K562 (cell line): Measurements from ENCODE around the gene TM7SF2. TPM values are rescaled to one million over a fixed set of nuclear protein-coding genes. Genes with fewer than 3 reads are reported as not detected.
A peak's percentile ranks its signal among the peaks of the same experiment; 100 is the strongest.

Experiments
- ARID1B ChIP-seq: fragments of 450-650 bp; IDR thresholded peaks from 2 replicates; pipeline ENCODE4 v1.6.1; 2016; ENCODE audit warnings: antibody characterized with exemption, mild to moderate bottlenecking, inconsistent platforms
- ETV1 ChIP-seq: fragments of 450-650 bp; conservative IDR thresholded peaks from 2 replicates; pipeline ENCODE4 v1.6.1; 2016; ENCODE audit warnings: missing genetic modification characterization, control low read depth, low read depth, missing compliant biosample characterization
- GTF2F1 ChIP-seq: IDR thresholded peaks from 2 replicates; pipeline ENCODE4 v1.6.1; 2011; ENCODE audit warnings: low read depth, low read length, improper control_type of control experiment
- HDAC3 ChIP-seq: fragments of 450-650 bp; IDR thresholded peaks from 2 replicates; pipeline ENCODE4 v1.6.1; 2018; ENCODE audit warnings: borderline replicate concordance, mild to moderate bottlenecking, moderate library complexity; ENCODE audit not compliant: partially characterized antibody
- HIVEP1 ChIP-seq: fragments of 250-450 bp; sonication (Bioruptor Pico); IDR thresholded peaks from 2 replicates; pipeline ENCODE4 v1.4.0; 2020; ENCODE audit warnings: mild to moderate bottlenecking
- HNRNPK ChIP-seq: fragments of 200-400 bp; formaldehyde crosslinking; IDR thresholded peaks from one replicate; pipeline ENCODE4 v1.6.1; 2018; ENCODE audit warnings: mild to moderate bottlenecking, low read depth, low read length; ENCODE audit not compliant: poor library complexity, severe bottlenecking
- MEF2D ChIP-seq: conservative IDR thresholded peaks from 2 replicates; pipeline ENCODE4 v1.6.1; 2016; ENCODE audit warnings: low read depth, missing genetic modification characterization, missing compliant biosample characterization
- MYBL2 ChIP-seq, 2 experiments: fragments of 450-650 bp in 1 of 2; sonication (generic) in 1 of 2; formaldehyde crosslinking in 1 of 2; IDR thresholded peaks; 2 replicates each; pipeline versions ENCODE4 v1.6.1 to v1.8.1; 2017 to 2022; ENCODE audit warnings: borderline replicate concordance in 1 of 2, inconsistent platforms in 1 of 2, low read depth in 1 of 2, mild to moderate bottlenecking in 1 of 2, missing genetic modification reagents in 1 of 2, moderate library complexity in 1 of 2
- POLR3G ChIP-seq: IDR thresholded peaks from 2 replicates; pipeline ENCODE4 v1.6.1; 2011; ENCODE audit not compliant: insufficient read length, insufficient replicate concordance; ENCODE audit errors: extremely low read depth
- PRPF4 ChIP-seq: fragments of 200-400 bp; formaldehyde crosslinking; IDR thresholded peaks from one replicate; pipeline ENCODE4 v1.6.1; 2017; ENCODE audit warnings: low read length, low read depth, mild to moderate bottlenecking; ENCODE audit not compliant: insufficient read depth, poor library complexity, severe bottlenecking
- RB1 ChIP-seq: fragments of 450-650 bp; IDR thresholded peaks from 2 replicates; pipeline ENCODE4 v1.6.1; 2017; ENCODE audit warnings: low read depth, mild to moderate bottlenecking
- SAFB2 ChIP-seq: fragments of 200-400 bp; formaldehyde crosslinking; IDR thresholded peaks from 2 replicates; pipeline ENCODE4 v1.6.1; 2018; ENCODE audit warnings: borderline replicate concordance, low read length, low read depth, moderate library complexity; ENCODE audit not compliant: severe bottlenecking
- SMARCB1 ChIP-seq: IDR thresholded peaks from 2 replicates; pipeline ENCODE4 v1.6.1; 2011; ENCODE audit warnings: improper control_type of control experiment, low read depth; ENCODE audit not compliant: insufficient read length
- TEAD4 ChIP-seq, 2 experiments: sonication (generic) in 1 of 2; formaldehyde crosslinking in 1 of 2; IDR thresholded peaks; 2 replicates each; pipeline versions ENCODE4 v1.6.1 to v1.8.0; 2012 to 2022; ENCODE audit warnings: borderline replicate concordance in 1 of 2, inconsistent platforms in 1 of 2, low read length in 1 of 2, mild to moderate bottlenecking in 1 of 2, missing genetic modification reagents in 1 of 2
- ZNF586 ChIP-seq: fragments of 450-650 bp; formaldehyde crosslinking; conservative IDR thresholded peaks from 2 replicates; pipeline ENCODE4 v1.4.0; 2020; ENCODE audit warnings: mild to moderate bottlenecking, moderate library complexity
- ZNF609 ChIP-seq: sonication (generic); formaldehyde crosslinking; IDR thresholded peaks from 2 replicates; pipeline ENCODE4 v1.8.1; 2023; ENCODE audit warnings: missing genetic modification reagents, mild to moderate bottlenecking, borderline replicate concordance
- ZNF707 ChIP-seq: fragments of 250-450 bp; sonication (Bioruptor Pico); conservative IDR thresholded peaks from 2 replicates; pipeline ENCODE4 v1.8.0; 2022; ENCODE audit warnings: inconsistent platforms, mild to moderate bottlenecking, moderate library complexity
- polyA plus RNA-seq, 8 experiments: library from polyadenylated mRNA; depleted of rRNA in 4 of 8; stranded (reverse) in 5 of 8; unstranded in 3 of 8; fragments of >200 nt; fragmentation: Nextera tagmentation in 2 of 8; fragmentation: Illumina TruSeq in 1 of 8; extraction: Ambion mirVana in 2 of 8; extraction: Trizol in 1 of 8; gene quantifications; 2 replicates each; pipeline versions ENCODE4 v1.2.1 to v1.2.3, GENCODE V29; 2011 to 2014; ENCODE audit warnings: inconsistent platforms in 1 of 8, missing spikeins in 1 of 8
- total RNA-seq, 7 experiments: library from RNA; depleted of rRNA in 6 of 7; stranded (reverse); fragments of >200 nt in 6 of 7; fragmentation: Illumina TruSeq in 2 of 7; extraction: Trizol in 2 of 7; gene quantifications; 2 replicates each; pipeline versions ENCODE4 v1.2.1 to v1.2.3, GENCODE V29; 2011 to 2021; ENCODE audit warnings: low replicate concordance in 1 of 7
- TF ChIP-seq, protein P1 (sequence below): fragments of 250-450 bp; sonication (Bioruptor Pico); IDR thresholded peaks from 2 replicates; pipeline ENCODE4 v1.4.0; 2020; ENCODE audit warnings: mild to moderate bottlenecking
- TF ChIP-seq, protein P2 (sequence below): fragments of 250-450 bp; sonication (Bioruptor Pico); IDR thresholded peaks from 2 replicates; pipeline ENCODE4 v1.5.0; 2021

TM7SF2 gene
- total and polyA plus RNA-seq, 9 of the 15 experiments (the other 6 are each of a cell fraction or from before 2014, with no cell fraction given) = 1.2 to 22.0 (median 14.3) TPM

DNA sequence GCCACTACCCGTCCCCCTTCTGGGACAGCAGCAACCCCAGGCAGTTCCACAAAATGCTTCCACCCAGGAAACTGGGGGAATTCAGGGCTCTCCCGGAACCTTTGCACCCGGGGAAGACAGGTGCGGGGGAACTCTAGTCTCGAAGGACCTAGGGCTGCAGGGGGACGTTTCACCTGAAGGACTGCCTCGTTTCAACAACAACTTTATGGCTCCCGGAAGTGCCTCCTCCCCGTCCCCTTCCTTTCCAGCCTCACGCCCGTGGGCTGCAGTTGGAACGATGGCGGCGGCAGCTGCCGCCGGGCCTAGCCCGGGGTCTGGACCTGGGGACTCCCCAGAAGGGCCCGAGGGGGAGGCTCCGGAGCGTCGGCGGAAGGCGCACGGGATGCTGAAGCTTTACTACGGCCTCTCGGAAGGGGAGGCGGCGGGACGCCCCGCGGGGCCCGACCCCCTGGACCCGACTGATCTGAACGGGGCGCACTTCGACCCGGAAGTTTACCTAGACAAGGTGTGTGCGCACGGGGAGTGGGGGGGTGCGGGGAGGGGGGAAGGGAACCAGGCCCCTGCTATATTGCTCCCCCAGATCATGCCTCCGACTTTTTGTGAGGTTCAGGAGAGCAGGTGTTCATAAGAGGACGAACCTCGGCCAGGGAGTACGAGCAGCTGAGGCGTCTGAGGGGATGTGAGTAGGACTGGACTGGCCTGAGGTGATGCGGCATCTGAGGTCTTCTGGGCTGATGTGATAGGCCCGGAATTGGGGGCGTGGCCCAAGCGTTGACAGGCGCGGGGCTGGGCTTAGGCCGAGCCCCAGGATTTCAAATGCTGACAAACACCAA lies 15.5 kb upstream of the TM7SF2 start, which contains the start of gene VPS51 (continued):
- no peak for TF ChIP-seq SMARCB1
- TF ChIP-seq HIVEP1 (CRISPR knock-in tag) = peak; percentile 72; the same call in 1 of the 2 replicates
- TF ChIP-seq ZNF609 = no peak
- TF ChIP-seq PRPF4 = no peak
- no peak for TF ChIP-seq SAFB2
- TF ChIP-seq ETV1 = peak; percentile 95
- TF ChIP-seq MYBL2 (IDR thresholded peaks at IDR 0.05; ENCODE audit: low read depth) = no peak
- TF ChIP-seq MYBL2 (CRISPR knock-in tag; IDR thresholded peaks at IDR 0.05; ENCODE audit: borderline replicate concordance) = no peak
- peak; percentile 57 for TF ChIP-seq HDAC3
- TF ChIP-seq ZNF586 (CRISPR knock-in tag) = no peak
- no peak for TF ChIP-seq POLR3G
- TF ChIP-seq RB1 = peak; percentile 94
- peak; percentile 88 for TF ChIP-seq GTF2F1
- TF ChIP-seq MEF2D (tag) = 0 out of 2 replicates have a peak, but pooled peaks have one; percentile 53
- TF ChIP-seq HNRNPK = no peak
- no peak; the same call in 1 of the 2 replicates for TF ChIP-seq ARID1B
- TF ChIP-seq, protein P1, sequence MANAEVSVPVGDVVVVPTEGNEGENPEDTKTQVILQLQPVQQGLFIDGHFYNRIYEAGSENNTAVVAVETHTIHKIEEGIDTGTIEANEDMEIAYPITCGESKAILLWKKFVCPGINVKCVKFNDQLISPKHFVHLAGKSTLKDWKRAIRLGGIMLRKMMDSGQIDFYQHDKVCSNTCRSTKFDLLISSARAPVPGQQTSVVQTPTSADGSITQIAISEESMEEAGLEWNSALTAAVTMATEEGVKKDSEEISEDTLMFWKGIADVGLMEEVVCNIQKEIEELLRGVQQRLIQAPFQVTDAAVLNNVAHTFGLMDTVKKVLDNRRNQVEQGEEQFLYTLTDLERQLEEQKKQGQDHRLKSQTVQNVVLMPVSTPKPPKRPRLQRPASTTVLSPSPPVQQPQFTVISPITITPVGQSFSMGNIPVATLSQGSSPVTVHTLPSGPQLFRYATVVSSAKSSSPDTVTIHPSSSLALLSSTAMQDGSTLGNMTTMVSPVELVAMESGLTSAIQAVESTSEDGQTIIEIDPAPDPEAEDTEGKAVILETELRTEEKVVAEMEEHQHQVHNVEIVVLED (CRISPR knock-in tag) = peak; percentile 79
- TF ChIP-seq, protein P2, sequence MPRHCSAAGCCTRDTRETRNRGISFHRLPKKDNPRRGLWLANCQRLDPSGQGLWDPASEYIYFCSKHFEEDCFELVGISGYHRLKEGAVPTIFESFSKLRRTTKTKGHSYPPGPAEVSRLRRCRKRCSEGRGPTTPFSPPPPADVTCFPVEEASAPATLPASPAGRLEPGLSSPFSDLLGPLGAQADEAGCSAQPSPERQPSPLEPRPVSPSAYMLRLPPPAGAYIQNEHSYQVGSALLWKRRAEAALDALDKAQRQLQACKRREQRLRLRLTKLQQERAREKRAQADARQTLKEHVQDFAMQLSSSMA (CRISPR knock-in tag) = peak; percentile 95
- TF ChIP-seq ZNF707 (CRISPR knock-in tag) = peak; percentile 51; the same call in 1 of the 2 replicates
- TF ChIP-seq TEAD4 (IDR thresholded peaks at IDR 0.05; ENCODE audit: low read length) = peak; percentile 55
- TF ChIP-seq TEAD4 (CRISPR knock-in tag; IDR thresholded peaks at IDR 0.05; ENCODE audit: borderline replicate concordance) = no peak
